HL-60/S4 treated with retinoic acid at 250 ng/mL for 4 days and 3 days (cell line): ENCODE results near the gene TAS2R50.
"Not testable (repeated sequence)": the region's sequence is repeated elsewhere in the genome, so short reads cannot be mapped to it uniquely, and the experiment has no call there.

ENCODE experiments used
- in situ Hi-C: fragments of 300-500 bp; cut with MboI; formaldehyde crosslinking; loops from 2 replicates; pipeline ENCODE4 v1.7.0; 2022; ENCODE audit warnings: low sequenced_read_pairs

Gene TAS2R50, protein sequence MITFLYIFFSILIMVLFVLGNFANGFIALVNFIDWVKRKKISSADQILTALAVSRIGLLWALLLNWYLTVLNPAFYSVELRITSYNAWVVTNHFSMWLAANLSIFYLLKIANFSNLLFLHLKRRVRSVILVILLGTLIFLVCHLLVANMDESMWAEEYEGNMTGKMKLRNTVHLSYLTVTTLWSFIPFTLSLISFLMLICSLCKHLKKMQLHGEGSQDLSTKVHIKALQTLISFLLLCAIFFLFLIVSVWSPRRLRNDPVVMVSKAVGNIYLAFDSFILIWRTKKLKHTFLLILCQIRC

DNA sequence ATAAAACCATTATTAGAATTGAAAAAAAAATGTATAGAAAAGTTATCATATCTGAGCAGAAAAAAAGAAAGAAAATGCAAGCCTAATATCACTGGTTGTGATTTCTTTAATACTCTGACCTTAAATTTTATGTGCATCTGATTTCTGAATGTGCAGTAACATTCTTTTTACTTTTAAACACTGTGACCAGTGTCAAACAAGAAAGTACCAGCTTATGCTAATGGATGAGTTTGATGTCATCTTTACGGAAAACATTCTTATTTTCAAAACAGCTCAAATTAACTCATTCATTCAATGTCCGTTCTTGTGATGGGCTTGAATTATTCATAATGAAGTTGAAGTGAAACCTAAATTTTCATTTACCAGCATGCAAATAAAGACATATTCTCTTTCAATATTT, at the start of gene TAS2R50:
Gene TAS2R50, minus strand, starts transcription at position 101 of the 400 bp plus-strand sequence. Its CDS starts 52 bp downstream, at position 49.
- in situ Hi-C loops, result no loop called here

DNA sequence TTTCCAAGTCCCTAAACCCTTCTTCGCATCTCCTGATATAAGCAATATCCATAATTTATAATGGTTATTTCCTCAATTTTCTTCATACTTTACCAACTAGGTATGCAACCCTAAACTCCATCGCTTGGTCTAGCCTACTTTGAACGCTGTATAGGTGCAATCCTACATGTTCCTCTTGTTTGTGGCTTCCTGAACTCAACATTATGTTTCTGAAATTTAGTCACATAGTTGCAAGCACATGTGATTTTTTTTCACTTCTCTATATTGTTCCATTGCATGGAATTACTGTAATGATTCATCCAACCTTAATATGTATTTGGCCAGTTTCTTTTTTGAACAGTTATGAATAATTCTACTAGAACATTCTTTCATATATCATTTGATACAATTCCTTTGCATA, 47.2 kb upstream of the TAS2R50 start:
- in situ Hi-C loops, result not testable (repeated sequence)

DNA sequence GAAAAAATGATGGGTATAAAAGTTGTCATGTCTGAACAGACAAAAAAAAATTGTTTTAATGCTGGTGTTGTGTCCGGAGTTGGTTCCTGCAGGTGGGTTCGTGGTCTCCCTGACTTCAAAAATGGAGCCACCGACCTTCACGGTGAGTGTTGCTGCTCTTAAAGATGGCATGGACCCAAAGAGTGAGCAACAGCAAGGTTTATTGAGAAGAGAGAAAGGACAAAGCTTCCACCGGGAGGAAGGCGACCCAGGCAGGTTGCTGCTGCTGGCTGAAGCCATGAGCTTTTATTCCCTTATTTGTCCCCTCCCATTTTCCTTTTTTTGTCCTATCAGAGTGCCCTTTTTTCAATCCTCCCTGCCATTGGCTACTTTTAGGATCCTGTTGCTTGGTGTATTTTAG, 44.6 kb upstream of the TAS2R50 start, which contains the start of gene TAS2R31:
Gene TAS2R31, minus strand, starts transcription at position 101 of the 400 bp plus-strand sequence. Its CDS starts 72 bp downstream, at position 29.
- in situ Hi-C loops, result no loop called here

DNA sequence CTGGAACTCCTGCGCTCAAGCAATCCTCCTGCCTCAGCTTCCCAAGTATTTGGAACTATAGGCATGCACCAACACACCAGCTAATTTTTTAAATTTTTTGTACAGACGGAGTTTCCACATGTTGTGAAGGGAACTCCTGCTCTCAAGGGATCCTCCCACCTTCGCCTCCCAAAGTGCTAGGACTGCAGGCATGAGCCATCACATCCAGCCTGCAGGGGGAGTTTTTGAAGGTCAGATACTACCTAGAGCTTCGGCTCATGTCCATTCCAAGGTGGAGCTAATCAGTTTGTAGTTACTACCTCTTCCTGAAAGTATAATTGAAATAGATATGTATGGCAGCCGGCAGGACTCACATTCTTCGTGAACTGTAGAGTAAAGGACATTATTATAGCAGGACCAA, 39.4 kb upstream of the TAS2R50 start:
- in situ Hi-C loops, result no loop called here

DNA sequence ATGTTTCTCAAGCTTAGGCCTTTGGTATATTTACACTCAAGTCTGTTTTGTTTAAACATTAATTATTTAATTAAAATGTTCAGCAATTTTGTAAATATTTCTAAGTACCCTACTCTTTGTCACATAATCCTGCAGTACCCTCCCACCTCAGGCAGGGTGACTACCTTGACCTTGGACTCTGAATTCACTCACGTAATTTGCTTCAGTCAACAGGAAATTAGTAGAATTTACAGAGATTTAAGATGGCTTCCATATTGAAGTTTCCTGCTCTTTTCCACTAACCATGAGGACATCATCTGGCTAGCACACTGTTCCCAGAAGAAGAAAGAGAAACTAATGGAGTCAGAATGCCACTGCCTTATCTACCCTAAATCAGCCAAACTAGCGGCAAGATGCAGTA, 36.7 kb upstream of the TAS2R50 start:
- in situ Hi-C loops, result no loop called here

DNA sequence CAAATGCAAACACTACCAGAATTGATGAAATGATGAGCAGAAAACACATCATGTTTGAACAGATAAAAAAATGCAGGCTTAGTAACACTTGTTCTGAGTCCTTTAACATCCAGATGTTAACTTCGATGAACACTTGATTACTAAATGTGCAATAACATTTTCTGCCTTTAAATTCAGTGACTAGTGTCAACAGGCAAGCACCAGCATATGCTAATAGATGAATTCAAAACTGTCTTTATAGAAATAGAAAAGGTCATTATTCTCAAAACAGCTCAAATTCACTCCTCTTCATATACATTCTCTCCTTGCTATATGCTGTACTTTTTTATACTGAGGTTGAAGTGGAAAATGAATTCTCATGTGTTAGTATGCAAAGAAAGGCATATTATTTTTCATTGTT, 35.8 kb upstream of the TAS2R50 start, which contains the start of gene TAS2R19:
Gene TAS2R19, minus strand, starts transcription at position 101 of the 400 bp plus-strand sequence. Its CDS starts 49 bp downstream, at position 52.
- in situ Hi-C loops, result no loop called here

DNA sequence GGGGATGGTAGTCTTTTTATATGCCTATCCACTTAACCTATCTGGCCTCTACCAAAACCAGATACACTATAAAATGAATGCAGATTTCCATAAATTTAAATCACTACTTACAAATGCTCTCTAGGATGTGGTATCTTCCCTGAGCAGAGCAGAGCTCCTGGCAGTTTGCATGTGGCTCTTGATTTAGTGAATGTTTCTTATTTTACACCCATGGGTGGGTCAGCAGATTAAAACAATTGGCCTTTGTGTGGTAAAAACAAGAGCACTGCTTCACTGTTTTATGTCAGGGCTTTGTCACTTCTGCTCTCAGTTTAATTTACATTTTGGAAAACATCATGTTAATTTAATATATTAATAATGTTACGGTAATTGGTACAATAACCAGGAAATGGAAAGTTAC, 30.2 kb upstream of the TAS2R50 start:
- in situ Hi-C loops, result loop anchor here (5.0 kb wide), 1 partner anchor 55 kb away; no protein-coding TSS in a partner anchor

DNA sequence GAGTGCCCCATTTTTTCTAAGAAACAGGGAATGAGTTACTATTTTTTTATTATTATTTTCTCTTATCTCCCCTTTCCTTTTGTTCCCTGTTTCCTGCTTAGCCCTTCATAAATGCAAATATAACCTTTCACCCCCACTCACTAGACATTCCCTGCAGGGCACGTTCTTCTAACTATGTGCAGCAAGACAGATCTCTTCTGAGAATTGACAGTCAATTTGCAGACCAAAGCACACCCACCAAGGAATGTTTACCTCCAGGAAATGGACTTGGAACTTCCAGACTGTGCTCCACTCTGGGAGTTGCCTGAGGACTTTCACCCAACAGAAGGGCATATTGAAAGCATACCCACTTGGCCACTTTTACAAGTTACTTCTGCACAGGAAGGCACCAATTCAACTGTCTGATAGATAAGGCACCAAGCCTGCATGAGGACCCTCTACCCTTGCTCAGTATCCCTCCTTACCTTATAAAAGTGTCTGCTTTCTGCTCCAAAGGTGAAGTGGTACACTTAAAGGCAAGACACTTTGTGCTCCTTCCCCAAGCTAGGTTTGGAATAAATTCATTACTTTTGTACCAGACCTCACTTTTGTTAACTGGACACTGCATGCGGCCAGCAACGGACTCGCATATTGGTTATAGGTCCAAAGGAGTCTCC, 29.2 kb upstream of the TAS2R50 start:
- in situ Hi-C loops, result loop anchor here (5.0 kb wide), 1 partner anchor 56 kb away; no protein-coding TSS in a partner anchor

DNA sequence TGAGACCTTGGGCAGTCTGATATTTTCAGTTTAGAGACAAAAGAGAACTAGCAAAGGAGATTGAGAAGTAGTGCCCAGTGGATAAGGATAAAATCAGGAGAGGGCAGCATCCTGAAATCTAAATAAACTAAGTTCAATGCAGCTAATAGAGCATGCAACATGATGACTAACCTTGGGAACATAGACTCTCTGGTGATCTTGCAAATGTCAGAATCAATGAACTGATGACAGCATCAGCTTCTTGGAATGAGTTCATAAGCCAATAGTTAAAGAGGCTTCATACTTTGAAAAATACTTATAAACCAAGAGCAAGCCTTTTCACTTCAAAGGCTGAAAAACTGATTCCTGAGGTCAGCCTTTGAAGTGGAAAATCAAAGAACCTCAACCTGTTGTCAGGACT, 27.5 kb upstream of the TAS2R50 start:
- in situ Hi-C loops, result no loop called here

DNA sequence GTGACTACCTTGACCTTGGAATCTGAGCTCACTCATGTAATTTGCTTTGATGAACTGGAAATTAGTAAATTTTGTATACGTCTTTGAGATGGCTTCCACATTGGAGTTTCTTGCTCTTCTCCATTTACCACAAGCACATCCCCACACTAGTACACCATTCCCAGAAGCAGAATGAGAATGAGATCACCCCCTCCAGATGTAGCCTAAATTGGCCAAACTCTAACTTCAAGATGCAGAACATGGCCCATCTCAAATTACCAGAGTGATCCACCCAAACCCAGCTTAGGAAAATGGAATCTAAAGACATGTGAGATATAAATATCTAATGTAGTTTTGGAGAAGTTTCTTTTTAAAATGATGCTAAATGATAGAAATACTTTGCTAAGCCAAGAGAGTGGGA, 20.9 kb upstream of the TAS2R50 start:
- in situ Hi-C loops, result no loop called here

DNA sequence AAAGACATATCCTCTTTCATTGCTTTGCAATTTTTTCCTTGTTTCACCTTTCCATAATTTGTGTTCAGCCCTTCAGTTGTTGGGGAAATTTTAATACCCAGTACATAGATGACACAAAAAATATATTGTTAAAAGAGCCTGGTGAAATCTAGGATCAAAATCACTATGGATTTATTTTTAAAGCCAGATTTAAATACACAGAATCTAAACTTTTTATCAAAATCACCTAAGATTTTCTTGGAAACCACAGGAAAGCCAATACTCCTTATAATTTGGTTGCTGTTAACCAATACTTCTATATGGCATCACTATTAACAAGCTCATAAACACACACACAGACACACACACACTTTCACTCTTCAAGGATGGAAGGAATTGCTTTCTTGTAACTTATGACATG, 11.5 kb upstream of the TAS2R50 start, which contains the start of gene TAS2R20:
Gene TAS2R20, minus strand, starts transcription at position 101 of the 400 bp plus-strand sequence. CDS start 429 bp downstream, outside the sequence.
- in situ Hi-C loops, result no loop called here

DNA sequence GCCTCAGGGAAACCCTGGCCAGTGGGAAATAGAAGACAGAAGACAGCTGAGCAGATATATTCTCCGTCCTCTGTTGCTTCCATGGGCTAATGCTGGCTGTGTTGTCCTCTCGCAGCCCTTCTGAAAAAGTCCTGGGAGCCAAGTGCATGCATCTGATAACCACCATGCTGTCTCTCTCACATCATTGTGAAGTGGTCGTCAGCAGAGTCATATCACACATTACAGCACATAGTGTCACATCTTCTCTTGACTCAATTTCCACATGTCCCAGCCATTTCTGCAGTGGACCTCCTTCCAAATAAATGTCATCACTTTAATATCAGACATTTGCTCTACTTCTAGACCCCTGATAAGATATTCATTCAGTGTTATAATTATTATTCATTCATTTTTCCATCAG, 7.6 kb upstream of the TAS2R50 start:
- in situ Hi-C loops, result no loop called here

DNA sequence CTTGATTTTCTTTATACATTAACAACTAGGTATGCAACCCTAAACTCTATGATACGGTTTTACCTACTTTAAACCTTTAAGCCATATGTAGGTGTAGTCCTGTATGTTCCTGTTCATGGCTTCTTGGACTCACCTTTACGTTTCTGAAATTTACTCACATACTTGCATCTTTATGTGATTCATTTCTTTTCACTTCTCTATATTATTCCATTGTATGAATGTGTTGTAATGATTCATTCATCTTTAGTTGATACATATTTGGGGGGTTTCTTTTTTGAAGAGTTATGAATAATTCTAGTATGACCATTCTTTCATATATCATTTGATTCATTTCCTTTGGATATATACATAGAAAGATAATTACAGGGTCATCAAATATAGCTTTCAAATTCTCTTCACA, 2.4 kb upstream of the TAS2R50 start:
- in situ Hi-C loops, result no loop called here

DNA sequence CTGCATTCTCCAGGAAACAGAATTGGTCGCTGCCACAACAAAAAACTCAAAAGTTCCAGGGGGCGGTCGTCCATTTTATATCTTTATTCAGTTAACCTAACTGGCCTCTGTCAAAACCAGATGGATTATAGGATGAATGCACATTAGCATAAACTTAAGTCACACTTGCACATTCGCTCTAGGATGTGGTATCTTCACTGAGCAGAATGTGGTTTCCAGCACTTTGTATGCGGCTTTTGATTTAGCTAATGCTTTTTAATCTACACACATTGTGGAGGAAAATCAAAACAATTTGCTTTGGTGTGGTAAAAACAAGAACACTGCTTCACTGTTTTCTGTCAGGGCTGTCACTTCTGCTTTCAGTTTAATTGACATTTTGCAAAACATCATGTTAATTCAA, 4.5 kb downstream of the TAS2R50 start:
- in situ Hi-C loops, result no loop called here

DNA sequence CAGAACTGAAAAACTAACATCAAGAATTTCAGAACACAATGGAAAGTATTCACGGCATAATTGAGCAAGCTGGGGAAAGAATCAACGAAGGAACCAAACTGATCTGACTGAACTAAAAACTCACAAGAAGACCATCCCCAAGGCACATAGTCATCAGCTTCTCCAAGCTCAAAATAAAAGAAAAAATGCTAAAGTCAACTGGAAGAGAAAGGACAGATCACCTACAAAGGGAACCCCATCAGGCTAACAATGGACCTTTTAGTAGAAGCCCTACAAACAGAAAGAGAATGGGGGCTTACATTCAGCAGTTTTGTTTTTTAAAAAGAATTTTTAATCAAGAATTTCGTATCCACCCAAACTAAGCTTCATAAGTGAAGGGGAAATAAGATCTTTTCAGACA, 11.7 kb downstream of the TAS2R50 start:
- in situ Hi-C loops, result no loop called here

DNA sequence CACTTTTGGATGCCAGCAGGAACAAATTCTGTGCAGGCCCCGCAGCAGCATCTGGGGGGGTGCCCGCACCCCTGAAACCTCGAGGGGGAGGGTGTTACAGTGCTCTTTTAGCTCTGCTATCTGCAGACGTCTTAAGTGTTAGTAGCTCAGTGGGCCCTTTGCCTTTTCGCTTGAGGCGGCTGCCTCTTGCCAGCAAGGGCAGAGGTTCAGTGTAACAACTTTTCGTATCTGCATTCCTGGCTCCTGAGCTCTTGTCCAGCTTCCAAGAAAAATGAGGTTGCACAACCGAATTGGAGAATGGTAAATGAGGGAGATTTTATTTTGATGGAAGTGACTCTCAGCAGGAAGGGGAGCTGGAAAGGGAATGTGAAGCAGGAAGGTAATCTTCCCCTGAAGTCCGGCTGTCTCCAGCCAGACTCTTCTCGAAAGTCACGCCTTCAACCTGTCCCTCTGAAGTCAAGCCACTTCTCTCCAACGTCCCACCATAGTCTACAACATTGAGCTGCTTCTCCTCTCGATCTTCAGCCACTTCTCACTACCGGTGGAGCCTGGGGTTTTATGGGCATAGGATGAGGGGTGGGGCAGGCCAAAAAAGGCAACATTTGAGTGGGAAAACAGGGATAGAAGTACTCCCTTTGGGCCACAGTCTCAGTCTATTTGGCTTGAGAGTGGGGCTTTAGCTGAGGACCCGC, 17.8 kb downstream of the TAS2R50 start:
- in situ Hi-C loops, result no loop called here

DNA sequence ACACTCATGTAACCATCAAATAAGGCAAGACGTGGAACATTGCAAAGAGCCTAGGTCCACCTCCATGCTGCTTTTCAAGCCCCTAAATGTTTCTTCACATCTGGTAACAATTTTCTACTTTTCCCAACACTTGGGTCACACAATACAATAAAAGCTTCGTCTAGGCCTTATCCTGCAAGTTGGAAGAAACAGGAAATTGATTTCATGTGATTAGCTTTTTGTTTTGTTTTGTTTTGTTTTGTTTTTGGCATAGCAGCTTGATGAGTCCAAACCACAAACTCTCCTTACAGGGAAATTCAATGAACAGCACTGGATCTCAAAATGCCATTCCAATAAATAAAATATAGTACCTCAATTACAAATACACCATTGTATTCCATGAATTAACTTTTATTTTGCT, 19.3 kb downstream of the TAS2R50 start:
- in situ Hi-C loops, result no loop called here

DNA sequence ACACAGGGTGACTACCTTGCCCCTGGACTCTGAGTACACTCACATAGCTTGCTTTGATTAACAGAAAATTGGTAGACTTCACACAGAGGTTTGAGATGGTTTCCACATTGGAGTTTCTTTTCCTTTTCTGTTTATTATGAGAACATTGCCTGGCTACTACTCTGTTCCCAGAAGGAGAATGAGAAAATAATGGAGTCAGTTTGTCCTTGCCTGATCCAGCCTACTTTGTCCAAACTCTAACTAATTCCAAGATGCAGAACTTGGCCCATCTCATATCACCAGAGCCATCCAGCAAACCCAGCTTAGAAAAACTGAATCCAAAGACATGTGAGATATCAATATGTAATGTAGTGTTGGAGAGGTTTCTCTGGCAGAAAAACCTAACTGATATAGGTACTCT, 20.4 kb downstream of the TAS2R50 start:
- in situ Hi-C loops, result no loop called here

DNA sequence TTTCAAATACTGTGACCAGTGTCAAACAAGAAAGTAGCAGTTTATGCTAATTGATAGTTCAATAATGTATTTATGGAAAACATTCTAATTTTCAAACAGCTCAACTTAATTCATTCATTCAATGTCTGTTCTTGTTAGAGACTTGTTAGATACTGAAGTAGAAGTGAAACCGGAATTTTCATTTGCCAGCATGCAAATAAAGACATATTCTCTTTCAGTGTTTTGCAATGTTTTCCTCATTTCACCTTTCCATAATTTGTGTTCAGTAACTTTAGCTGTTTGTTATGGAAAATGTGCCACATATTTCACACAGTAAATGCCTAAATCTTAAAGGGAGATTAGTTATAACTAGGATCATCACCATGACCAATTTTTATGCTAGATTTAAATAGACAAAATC, 21.2 kb downstream of the TAS2R50 start:
- in situ Hi-C loops, result no loop called here

DNA sequence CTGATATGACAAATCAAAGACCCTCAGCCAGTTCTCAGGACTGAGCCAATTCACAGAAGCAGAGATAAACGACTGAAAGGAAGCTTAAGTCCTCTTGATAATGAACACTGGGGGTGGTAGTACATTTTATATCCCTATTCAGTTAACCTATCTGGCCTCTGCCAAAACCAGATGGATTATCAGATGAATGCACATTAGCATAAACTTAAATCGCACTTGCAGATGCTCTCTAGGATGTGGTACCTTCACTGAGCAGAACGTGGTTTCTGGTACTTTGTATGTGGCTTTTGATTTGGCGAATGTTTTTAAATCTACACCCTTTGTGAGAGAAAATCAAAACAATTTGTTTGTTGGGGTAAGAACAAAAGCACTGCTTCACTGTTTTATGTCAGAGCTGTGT, 26.5 kb downstream of the TAS2R50 start:
- in situ Hi-C loops, result no loop called here

DNA sequence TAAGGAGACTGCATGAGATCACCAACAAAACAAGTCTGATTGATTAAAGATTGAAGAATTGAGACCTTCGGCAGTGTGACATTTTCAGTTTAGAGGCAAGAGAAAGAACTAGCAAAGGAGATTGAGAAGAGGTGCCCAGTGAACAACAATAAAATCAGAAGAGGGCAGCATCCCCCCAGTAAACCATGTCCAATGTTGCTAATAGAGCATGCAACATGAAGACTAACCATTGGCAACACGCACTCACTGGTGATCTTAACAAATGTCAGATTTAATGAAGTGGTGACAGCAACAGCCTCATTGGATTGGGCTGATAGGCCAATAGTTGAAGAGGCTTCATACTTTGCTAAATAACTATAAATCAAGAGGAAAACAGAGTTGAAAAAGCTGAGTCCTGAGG, 26.9 kb downstream of the TAS2R50 start:
- in situ Hi-C loops, result no loop called here

DNA sequence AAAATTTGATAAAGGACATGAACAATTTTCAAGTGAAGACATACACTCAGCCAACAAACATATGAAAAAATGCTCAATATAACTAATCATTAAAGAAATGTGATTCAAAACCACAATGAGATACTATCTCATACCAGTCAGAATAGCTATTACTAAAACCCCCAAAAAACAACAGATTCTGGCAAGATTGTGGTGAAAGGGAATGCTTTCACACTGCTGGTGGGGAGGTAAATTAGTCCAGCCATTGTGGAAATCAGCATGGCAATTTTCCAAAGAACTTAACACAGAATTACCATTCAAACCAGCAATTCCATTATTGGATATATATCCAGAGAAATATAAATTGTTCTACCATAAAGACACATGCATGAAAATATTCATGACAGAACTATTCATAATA, 29.0 kb downstream of the TAS2R50 start:
- in situ Hi-C loops, result no loop called here
